TTC549 (cell line): ENCODE measurements around the gene HDAC1.

Experiments
- FAIRE-seq: peaks from 2 replicates; lab custom pipeline; 2012; peaks lifted over from hg19 to GRCh38; lab: Jason Lieb, UNC

The HDAC1 gene

GRCh38 chr1:32373996-32374592 is 82.2 kb downstream of the HDAC1 start:
- no peak for FAIRE-seq

- no peak for FAIRE-seq
Observed at GRCh38 chr1:32376199-32376598, 84.3 kb downstream of the HDAC1 start.

GRCh38 chr1:32377541-32378220 is 85.8 kb downstream of the HDAC1 start:
- no peak for FAIRE-seq

DNA sequence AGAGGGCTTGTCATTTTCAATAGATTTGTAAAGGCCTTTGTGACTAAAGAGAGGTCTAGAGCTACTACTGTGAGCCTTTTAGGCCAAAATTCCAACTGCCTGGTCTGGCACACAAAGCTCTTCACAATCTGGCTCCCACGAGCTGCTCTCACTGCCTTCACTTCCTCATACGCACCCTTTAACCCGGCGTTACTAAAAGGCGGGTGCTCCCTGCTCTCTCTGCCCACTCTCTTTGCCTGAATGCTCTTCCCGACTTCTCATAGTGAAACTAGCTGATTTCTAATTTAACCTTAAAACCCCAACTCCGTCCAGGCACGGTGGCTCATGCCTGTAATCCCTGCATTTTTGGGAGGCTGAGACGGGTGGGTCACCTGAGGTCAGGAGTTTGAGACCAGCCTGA is 88.2 kb downstream of the HDAC1 start:
- no peak for FAIRE-seq
